ENCODE results near the gene RIT2. TPM values are rescaled to one million over a fixed set of nuclear protein-coding genes. Genes with fewer than 3 reads are reported as not detected.

RIT2 gene
- total RNA-seq, 1 experiment from 2014 or later, result not detected

- CTCF ChIA-PET, result no interaction called here
- no peaks in the 10 kb centered on the region for H3K4me1 Mint-ChIP-seq (ENCODE audit: low read depth, unreplicated experiment)
- no TSS peak for BruUV-seq (replicated peaks)
- peaks cover 3% of the 10 kb centered on the region for H3K9me3 Mint-ChIP-seq (ENCODE audit: low read depth, unreplicated experiment)
- no peak for TF ChIP-seq CTCF (IDR thresholded peaks at IDR 0.05; ENCODE audit: unreplicated experiment)
- H3K36me3 Mint-ChIP-seq (ENCODE audit: insufficient read depth, unreplicated experiment), result no peaks in the 10 kb centered on the region
- H3K27ac Mint-ChIP-seq (ENCODE audit: unreplicated experiment), result no peak overlapping the region
- intact Hi-C loops (cut with micrococcal nuclease; ENCODE audit: unreplicated experiment), result no loop called here
- no peak for DNase-seq
- no peaks in the 10 kb centered on the region for H3K27me3 Mint-ChIP-seq (ENCODE audit: unreplicated experiment)
- no peak overlapping the region for H3K4me3 Mint-ChIP-seq (ENCODE audit: low read depth, unreplicated experiment)
Measured at GRCh38 chr18:42958353-42958752, 157.1 kb downstream of the RIT2 start.

DNA sequence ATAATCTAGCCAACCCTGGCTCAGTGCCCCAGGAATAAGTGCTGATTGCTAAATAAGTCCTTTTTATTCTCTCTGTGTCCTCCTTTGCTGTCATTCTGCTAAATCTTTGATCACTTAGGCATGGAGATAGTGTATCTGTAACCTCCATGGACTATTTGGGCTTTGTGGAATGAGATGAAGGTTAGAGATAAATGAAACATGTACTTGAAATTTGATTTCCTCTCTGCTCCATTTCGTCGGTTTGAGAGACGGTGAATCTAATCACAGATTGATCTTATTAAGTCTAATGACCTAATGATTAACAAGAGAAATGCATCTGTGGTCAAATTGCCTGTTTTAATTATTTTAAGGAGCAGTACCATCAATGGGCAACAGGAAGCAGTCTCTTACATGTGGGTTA, 159.2 kb downstream of the RIT2 start:
- CTCF ChIA-PET, result no interaction called here
- no peak for DNase-seq
- no peaks in the 10 kb centered on the region for H3K36me3 Mint-ChIP-seq (ENCODE audit: insufficient read depth, unreplicated experiment)
- no TSS peak for BruUV-seq (replicated peaks)
- no peak overlapping the region for H3K4me3 Mint-ChIP-seq (ENCODE audit: low read depth, unreplicated experiment)
- no peaks in the 10 kb centered on the region for H3K4me1 Mint-ChIP-seq (ENCODE audit: low read depth, unreplicated experiment)
- TF ChIP-seq CTCF (IDR thresholded peaks at IDR 0.05; ENCODE audit: unreplicated experiment), result no peak
- H3K27me3 Mint-ChIP-seq (ENCODE audit: unreplicated experiment), result no peaks in the 10 kb centered on the region
- no peak overlapping the region for H3K27ac Mint-ChIP-seq (ENCODE audit: unreplicated experiment)
- intact Hi-C loops (cut with micrococcal nuclease; ENCODE audit: unreplicated experiment), result no loop called here
- peaks cover 8% of the 10 kb centered on the region for H3K9me3 Mint-ChIP-seq (ENCODE audit: low read depth, unreplicated experiment)

- Mint-ChIP-seq H3K9me3 (ENCODE audit: low read depth, unreplicated experiment) (peaks cover 8% of the 10 kb centered on the region), H3K4me3 (ENCODE audit: low read depth, unreplicated experiment) (no peak overlapping the region), H3K36me3 (ENCODE audit: insufficient read depth, unreplicated experiment) (no peaks in the 10 kb centered on the region), H3K27me3 (ENCODE audit: unreplicated experiment) (no peaks in the 10 kb centered on the region), H3K27ac (ENCODE audit: unreplicated experiment) (no peak overlapping the region), H3K4me1 (ENCODE audit: low read depth, unreplicated experiment) (no peaks in the 10 kb centered on the region)
- DNase-seq, result no peak
- CTCF ChIA-PET, result no interaction called here
- no peak for TF ChIP-seq CTCF (IDR thresholded peaks at IDR 0.05; ENCODE audit: unreplicated experiment)
- intact Hi-C loops (cut with micrococcal nuclease; ENCODE audit: unreplicated experiment), result no loop called here
- BruUV-seq (replicated peaks), result no TSS peak
Measured at GRCh38 chr18:42954887-42955286, 160.6 kb downstream of the RIT2 start.

- peaks cover 8% of the 10 kb centered on the region for H3K9me3 Mint-ChIP-seq (ENCODE audit: low read depth, unreplicated experiment)
- BruUV-seq (replicated peaks), result no TSS peak
- H3K27me3 Mint-ChIP-seq (ENCODE audit: unreplicated experiment), result no peaks in the 10 kb centered on the region
- H3K4me3 Mint-ChIP-seq (ENCODE audit: low read depth, unreplicated experiment), result no peak overlapping the region
- no peak for DNase-seq
- CTCF ChIA-PET, result interaction anchor here (0.5 kb wide), 1 partner anchor 61 kb away, joined by 3 read pairs; no protein-coding TSS in a partner anchor
- H3K36me3 Mint-ChIP-seq (ENCODE audit: insufficient read depth, unreplicated experiment), result no peaks in the 10 kb centered on the region
- H3K27ac Mint-ChIP-seq (ENCODE audit: unreplicated experiment), result no peak overlapping the region
- TF ChIP-seq CTCF (IDR thresholded peaks at IDR 0.05; ENCODE audit: unreplicated experiment), result no peak
- intact Hi-C loops (cut with micrococcal nuclease; ENCODE audit: unreplicated experiment), result no loop called here
- no peaks in the 10 kb centered on the region for H3K4me1 Mint-ChIP-seq (ENCODE audit: low read depth, unreplicated experiment)
Measured at GRCh38 chr18:42953306-42953705, 162.2 kb downstream of the RIT2 start.
